ENCODE data around the gene TMEM219.
"Not testable (repeated sequence)": the region's sequence is repeated elsewhere in the genome, so short reads cannot be mapped to it uniquely, and the experiment has no call there.

TMEM219 gene

GRCh38 chr16:30011714-30012504 is 50.0 kb downstream of the TMEM219 start:
- DNase-seq (ENCODE audit: low read depth in 2 of 2) = no peak

GRCh38 chr16:30012598-30012997 is 50.7 kb downstream of the TMEM219 start:
- not testable (repeated sequence) for DNase-seq (ENCODE audit: low read depth in 2 of 2)

- DNase-seq (ENCODE audit: low read depth in 2 of 2) = not testable (repeated sequence)
Observed at GRCh38 chr16:30015450-30015849, 53.6 kb downstream of the TMEM219 start.

- no peak for DNase-seq (ENCODE audit: low read depth in 2 of 2)
Observed at GRCh38 chr16:30016555-30017276, 54.8 kb downstream of the TMEM219 start.

- no peak for DNase-seq (ENCODE audit: low read depth in 2 of 2)
Observed at GRCh38 chr16:30017277-30017656, 55.4 kb downstream of the TMEM219 start.

- not testable (repeated sequence) for DNase-seq (ENCODE audit: low read depth in 2 of 2)
Observed at GRCh38 chr16:30017937-30018336, 56.1 kb downstream of the TMEM219 start.

GRCh38 chr16:30018731-30019158 is 56.9 kb downstream of the TMEM219 start:
- no peak for DNase-seq (ENCODE audit: low read depth in 2 of 2)

Data from stimulated activated CD8-positive, alpha-beta memory T cell treated with anti-CD3 and anti-CD28 coated beads, Interleukin-2, amount 100 ng/mL, for 1 hour (primary cell).